ENCODE data around the gene DOCK7.
"Not testable (repeated sequence)": the region's sequence is repeated elsewhere in the genome, so short reads cannot be mapped to it uniquely, and the experiment has no call there.

DOCK7 gene

DNA sequence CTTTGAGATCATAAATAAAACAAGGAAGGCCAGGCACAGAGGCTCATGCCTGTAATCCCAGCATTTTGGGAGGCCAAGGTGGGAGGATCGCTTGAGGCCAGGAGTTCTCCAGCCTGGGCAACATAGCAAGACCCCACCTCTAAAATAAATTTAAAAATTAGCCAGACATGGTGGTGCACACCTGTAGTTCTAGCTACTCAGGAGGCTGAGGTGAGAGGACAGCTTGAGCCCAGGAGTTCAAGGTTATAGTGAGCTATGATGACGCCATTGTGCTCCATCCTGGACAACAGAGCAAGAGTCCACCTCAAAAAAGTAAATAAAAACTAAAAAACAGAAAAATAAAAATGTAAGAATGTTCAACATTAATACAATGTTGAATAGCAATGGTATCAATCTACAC is 10.4 kb downstream of the DOCK7 start:
- H3K9ac ChIP-seq (ENCODE audit: low read depth, low read length); H3K36me3 ChIP-seq (ENCODE audit: insufficient read depth, low read length); H3K9me3 ChIP-seq (ENCODE audit: control insufficient read depth, insufficient read depth, low read length): not testable (repeated sequence)
- H3K4me1 ChIP-seq (ENCODE audit: insufficient read depth, low read length) = peaks cover 19% of the 10 kb centered on the region

DNA sequence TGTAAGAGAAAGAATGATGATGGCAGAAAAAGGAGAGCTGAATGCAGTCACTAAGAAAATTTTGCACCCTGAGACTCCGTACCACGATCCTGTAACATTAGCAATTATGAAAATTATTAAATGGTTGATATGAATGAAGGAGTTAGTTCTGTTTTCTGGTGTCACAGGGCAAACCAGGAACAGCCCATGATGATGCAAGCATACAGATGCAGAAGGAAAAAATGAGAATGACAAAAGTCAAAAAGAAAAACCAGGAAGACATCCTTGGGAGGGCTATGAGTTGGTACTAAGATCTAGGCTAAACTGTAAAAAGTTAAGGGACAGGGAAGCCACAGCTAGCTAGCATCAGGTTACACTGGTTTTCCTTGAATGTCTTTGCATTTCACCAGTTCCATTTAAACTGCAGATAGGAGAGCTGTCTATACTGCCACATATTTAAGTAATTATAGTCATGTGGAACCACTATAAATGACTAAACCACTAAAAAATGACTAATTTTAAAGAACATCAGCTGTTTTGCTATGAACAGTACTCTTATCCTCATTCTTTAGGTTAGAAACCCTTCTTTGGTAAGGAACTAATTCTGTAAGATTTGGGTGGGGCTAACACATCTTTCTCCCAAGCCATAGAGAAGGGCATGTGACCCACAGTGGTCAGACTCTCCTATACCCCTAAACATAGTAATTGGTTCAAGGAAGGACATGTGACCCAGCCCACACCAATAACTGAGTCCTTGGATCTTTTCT is 11.4 kb downstream of the DOCK7 start:
- Histone ChIP-seq H3K4me1 (ENCODE audit: insufficient read depth, low read length) (peaks cover 9% of the 10 kb centered on the region), H3K36me3 (ENCODE audit: insufficient read depth, low read length) (no peaks in the 10 kb centered on the region), H3K9me3 (ENCODE audit: control insufficient read depth, insufficient read depth, low read length) (no peaks in the 10 kb centered on the region), H3K9ac (ENCODE audit: low read depth, low read length) (no peak overlapping the region; the same call in 1 of the 2 replicates)

DNA sequence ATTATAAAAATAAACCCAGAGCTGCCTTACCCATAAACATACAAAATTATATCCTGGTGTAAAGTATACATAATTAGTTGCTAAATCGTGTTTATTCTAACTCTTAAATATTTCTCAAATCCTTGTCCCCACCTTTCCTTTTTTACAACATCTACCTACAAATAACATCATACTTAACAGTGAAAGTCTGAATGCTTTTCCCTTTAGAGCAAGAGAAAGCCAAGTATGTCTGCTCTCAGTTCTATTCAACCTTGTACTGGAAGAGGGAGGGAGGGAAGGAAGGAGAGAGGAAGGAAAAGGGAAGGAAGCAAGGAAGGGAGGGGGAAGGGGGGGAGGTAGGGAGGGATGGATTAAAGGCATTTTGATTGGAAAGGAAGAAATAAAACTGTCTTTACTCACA is 14.6 kb downstream of the DOCK7 start:
- Histone ChIP-seq H3K9me3 (ENCODE audit: control insufficient read depth, insufficient read depth, low read length) (no peaks in the 10 kb centered on the region), H3K36me3 (ENCODE audit: insufficient read depth, low read length) (no peaks in the 10 kb centered on the region), H3K9ac (ENCODE audit: low read depth, low read length) (no peak overlapping the region), H3K4me1 (ENCODE audit: insufficient read depth, low read length) (peaks cover 9% of the 10 kb centered on the region)

DNA sequence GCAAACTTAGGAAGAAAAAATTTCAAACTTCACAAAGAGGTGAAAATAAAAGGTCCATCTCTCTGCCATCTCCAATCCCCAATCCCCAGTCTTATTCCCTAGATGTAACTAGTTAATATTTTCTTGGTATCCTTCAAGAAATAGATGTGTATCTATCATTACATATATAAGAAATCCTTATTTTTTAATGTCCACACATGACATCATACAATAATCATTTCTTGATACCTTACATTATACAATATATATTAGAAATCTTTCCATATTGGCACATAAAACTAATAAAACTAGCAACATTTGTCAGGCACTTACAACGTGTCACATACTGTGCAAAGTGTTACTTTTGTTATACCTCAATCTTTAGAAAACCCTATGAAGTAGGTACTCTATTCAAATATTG is 16.2 kb downstream of the DOCK7 start:
- Histone ChIP-seq H3K9ac (ENCODE audit: low read depth, low read length) (no peak overlapping the region), H3K4me1 (ENCODE audit: insufficient read depth, low read length) (peaks cover 7% of the 10 kb centered on the region)

DNA sequence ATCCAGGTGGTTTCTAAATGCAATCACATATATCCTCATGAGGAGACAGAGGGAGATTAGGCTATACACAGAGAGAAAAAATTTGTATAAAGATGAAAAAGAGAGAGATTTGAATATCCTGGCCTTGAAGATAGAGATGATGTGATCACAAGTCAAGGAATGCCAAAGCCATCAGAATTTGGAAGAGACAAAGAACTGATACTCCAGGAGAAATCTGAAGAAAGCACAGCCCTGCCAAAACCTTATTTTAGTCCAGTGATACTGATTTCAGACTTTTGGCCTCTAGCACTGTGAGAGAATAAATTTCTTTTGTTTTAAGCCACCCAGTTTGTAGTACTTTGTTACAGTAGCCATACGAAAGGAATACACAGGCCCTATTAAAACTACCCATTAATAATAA is 33.4 kb downstream of the DOCK7 start:
- Histone ChIP-seq H3K4me1 (ENCODE audit: insufficient read depth, low read length) (no peaks in the 10 kb centered on the region), H3K9me3 (ENCODE audit: control insufficient read depth, insufficient read depth, low read length) (no peaks in the 10 kb centered on the region), H3K36me3 (ENCODE audit: insufficient read depth, low read length) (no peaks in the 10 kb centered on the region), H3K9ac (ENCODE audit: low read depth, low read length) (no peak overlapping the region)

More for the DNA sequence above, 16.2 kb downstream of the DOCK7 start:
- Histone ChIP-seq H3K36me3 (ENCODE audit: insufficient read depth, low read length) (no peaks in the 10 kb centered on the region), H3K9me3 (ENCODE audit: control insufficient read depth, insufficient read depth, low read length) (no peaks in the 10 kb centered on the region)

DNA sequence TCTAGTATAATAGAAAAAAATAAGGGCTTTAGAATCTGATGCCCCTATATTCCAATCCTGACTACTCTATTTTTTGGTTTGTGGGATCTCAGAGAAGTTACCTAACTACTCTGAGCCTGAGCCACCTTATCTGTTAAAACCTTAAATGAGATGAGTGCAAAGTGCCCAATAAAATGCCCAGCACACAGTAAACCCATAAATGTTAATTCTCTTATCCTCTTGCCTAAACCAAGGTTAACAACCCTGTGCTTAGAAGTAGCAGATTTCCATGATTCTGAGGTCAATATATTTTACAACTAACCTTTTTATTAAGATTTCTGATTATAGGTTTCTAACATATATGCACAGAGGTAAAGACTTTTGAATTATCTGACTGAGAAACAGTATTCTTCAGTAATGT is 35.8 kb downstream of the DOCK7 start:
- Histone ChIP-seq H3K36me3 (ENCODE audit: insufficient read depth, low read length) (no peaks in the 10 kb centered on the region), H3K4me1 (ENCODE audit: insufficient read depth, low read length) (no peaks in the 10 kb centered on the region), H3K9ac (ENCODE audit: low read depth, low read length) (no peak overlapping the region), H3K9me3 (ENCODE audit: control insufficient read depth, insufficient read depth, low read length) (no peaks in the 10 kb centered on the region)

DNA sequence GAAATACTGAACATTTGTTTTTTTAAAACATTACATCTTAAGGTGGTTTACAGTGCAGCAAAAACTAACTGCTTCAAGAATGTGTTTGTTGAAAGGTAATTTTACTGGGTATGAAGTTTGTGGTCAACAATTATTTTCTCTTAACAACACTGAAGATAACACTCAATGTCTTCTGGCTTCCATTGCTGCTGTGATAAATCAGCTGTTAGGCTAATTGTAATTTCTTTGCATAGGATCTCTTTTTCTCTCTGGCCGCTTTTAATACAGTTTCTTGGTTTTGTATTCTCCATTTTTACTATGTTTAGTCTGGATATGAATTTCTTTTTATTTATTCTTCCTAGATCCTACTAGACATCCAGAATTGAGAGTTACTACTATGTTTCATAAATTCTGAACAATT is 44.9 kb downstream of the DOCK7 start:
- H3K4me1 ChIP-seq (ENCODE audit: insufficient read depth, low read length) = no peaks in the 10 kb centered on the region
- H3K9me3 ChIP-seq (ENCODE audit: control insufficient read depth, insufficient read depth, low read length) = no peaks in the 10 kb centered on the region
- H3K9ac ChIP-seq (ENCODE audit: low read depth, low read length) = no peak overlapping the region
- 0 out of 2 replicates have a peak, but pooled peaks cover 3% of the 10 kb centered on the region for H3K36me3 ChIP-seq (ENCODE audit: insufficient read depth, low read length)

DNA sequence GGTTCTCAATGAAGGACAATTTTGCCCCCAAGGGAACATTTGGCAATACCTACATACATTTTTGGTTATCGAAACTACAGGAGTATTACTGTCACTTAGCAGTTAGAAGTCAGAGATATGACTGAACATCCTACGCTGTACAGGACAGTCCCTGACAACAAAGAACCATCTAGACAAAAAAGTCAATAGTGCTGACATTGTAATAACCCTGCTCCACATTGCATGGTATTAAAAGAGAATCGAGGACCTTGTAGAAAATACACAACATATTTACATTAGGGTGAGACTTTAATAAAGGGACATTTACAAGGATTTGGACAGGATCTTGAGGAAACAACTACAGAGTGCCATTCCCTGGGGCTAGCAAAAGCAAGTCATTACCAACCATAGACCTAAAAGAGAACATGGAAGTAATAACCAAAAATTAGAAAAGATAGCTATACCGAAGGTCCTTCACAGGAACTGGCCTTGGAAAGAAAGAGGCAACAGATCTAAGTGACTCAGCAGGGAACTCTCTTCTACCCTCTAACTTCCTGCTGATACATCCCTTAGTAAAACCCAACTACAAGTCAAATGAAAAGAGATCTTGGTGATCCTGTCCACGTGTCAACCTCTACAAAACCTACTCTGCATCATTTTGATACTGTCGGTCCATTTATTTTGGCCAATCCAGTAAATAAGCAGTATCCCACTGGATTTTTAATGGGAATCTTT is 50.6 kb downstream of the DOCK7 start:
- Histone ChIP-seq H3K4me1 (ENCODE audit: insufficient read depth, low read length) (no peaks in the 10 kb centered on the region; the same call in 1 of the 2 replicates), H3K9ac (ENCODE audit: low read depth, low read length) (no peak overlapping the region), H3K36me3 (ENCODE audit: insufficient read depth, low read length) (peaks cover 3% of the 10 kb centered on the region; the same call in 1 of the 2 replicates), H3K9me3 (ENCODE audit: control insufficient read depth, insufficient read depth, low read length) (no peaks in the 10 kb centered on the region)

DNA sequence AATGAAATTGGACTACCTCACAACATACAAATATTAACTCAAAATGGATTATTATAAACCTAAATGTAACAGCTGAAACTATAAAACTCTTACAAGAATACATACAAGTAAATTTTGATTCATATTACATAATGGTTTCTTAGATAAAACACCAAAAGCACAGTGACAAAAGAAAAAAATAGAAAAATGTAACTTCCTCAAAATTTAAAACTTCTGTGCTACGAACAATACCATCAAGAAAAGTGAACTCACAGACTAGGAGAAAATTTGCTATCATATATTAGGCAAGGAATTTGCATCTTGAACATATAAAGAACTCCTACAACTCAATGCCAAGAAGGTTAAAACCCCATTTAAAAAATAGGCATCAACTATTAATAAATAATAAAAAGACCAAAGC is 59.7 kb downstream of the DOCK7 start:
- peaks cover 3% of the 10 kb centered on the region; the same call in 1 of the 2 replicates for H3K36me3 ChIP-seq (ENCODE audit: insufficient read depth, low read length)
- H3K9me3 ChIP-seq (ENCODE audit: control insufficient read depth, insufficient read depth, low read length) = no peaks in the 10 kb centered on the region
- H3K9ac ChIP-seq (ENCODE audit: low read depth, low read length) = no peak overlapping the region
- H3K4me1 ChIP-seq (ENCODE audit: insufficient read depth, low read length) = no peaks in the 10 kb centered on the region

DNA sequence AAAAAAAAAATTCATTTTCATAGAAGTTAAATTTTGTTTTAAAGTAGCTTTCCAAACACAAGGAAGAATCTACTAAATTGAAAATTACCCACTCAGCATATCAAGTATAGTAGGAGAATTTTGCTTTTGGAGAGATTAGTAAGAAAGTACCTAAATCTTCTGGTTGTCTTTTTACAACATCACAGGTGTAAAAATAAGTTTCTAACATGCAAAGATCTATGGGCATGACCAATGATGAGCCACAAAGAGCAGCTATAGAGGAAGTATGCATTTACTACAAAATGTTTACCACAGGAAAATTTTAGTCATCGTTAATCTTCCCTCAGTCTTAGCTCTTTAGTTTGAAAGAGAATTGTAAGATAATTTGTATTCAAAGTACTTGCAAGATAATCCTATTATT is 62.8 kb downstream of the DOCK7 start:
- H3K9me3 ChIP-seq (ENCODE audit: control insufficient read depth, insufficient read depth, low read length) = no peaks in the 10 kb centered on the region
- peaks cover 14% of the 10 kb centered on the region; the same call in 1 of the 2 replicates for H3K4me1 ChIP-seq (ENCODE audit: insufficient read depth, low read length)
- no peak overlapping the region for H3K9ac ChIP-seq (ENCODE audit: low read depth, low read length)
- H3K36me3 ChIP-seq (ENCODE audit: insufficient read depth, low read length) = no peaks in the 10 kb centered on the region

DNA sequence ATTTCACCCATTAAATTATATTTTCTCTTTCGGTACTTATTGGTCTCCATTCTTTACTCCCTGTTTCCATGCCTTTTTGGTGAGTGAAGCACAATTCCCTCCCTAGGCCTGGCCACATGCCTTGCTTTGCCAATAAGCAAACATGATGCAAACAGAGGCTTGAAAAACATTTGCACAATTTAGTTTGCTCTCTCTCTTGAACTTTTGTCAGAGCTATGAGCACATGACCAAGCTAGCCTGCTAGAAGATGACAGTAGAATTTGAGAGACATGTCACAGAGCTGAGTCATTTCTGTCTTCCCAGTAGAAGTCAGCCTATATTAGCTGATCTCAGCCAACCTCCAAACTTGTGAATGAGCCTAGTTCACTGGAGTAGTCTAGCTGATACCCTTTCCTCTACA is 66.3 kb downstream of the DOCK7 start:
- H3K36me3 ChIP-seq (ENCODE audit: insufficient read depth, low read length) = no peaks in the 10 kb centered on the region
- H3K9me3 ChIP-seq (ENCODE audit: control insufficient read depth, insufficient read depth, low read length) = no peaks in the 10 kb centered on the region
- peaks cover 14% of the 10 kb centered on the region; the same call in 1 of the 2 replicates for H3K4me1 ChIP-seq (ENCODE audit: insufficient read depth, low read length)
- H3K9ac ChIP-seq (ENCODE audit: low read depth, low read length) = no peak overlapping the region

DNA sequence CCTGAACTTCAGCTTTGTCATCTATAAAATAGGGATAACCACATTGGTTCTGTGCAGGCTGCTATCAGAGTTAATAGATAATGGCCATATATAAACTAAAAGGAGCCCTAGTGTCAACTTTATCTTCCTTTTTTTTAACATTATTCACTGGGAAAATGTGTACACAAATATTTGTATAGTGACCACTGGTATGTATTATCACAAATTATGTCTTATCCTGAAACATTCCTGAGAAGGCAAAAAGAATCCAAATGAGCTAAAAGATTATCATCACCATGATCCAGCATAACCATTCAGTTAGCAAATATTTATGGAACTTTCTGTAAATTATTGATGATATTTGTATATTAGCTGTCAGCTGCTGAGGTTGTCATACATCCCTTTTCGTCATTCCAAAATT is 74.3 kb downstream of the DOCK7 start:
- Histone ChIP-seq H3K36me3 (ENCODE audit: insufficient read depth, low read length) (no peaks in the 10 kb centered on the region), H3K4me1 (ENCODE audit: insufficient read depth, low read length) (peaks cover 3% of the 10 kb centered on the region; the same call in 1 of the 2 replicates), H3K9ac (ENCODE audit: low read depth, low read length) (no peak overlapping the region), H3K9me3 (ENCODE audit: control insufficient read depth, insufficient read depth, low read length) (no peaks in the 10 kb centered on the region)

DNA sequence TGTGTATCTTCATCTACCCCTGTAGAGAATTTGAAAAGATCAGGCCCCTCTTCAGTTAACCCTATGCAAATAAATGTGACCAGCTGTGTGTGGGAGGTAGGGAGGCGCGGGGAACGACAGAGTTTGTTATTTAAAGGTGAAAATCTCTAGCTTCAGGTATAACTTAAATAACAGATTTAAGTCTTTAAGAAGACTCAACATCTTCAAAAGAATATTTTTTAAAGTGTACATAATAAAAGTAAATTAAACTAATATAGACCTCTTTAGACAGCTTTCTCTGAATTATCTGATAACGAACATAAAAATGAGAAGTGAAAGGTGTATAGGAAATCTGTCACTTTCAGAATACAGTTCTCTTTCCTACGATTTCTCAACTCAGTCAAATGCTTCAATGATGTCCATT is 74.9 kb downstream of the DOCK7 start:
- Histone ChIP-seq H3K4me1 (ENCODE audit: insufficient read depth, low read length) (peaks cover 3% of the 10 kb centered on the region; the same call in 1 of the 2 replicates), H3K36me3 (ENCODE audit: insufficient read depth, low read length) (no peaks in the 10 kb centered on the region), H3K9ac (ENCODE audit: low read depth, low read length) (no peak overlapping the region; the same call in 1 of the 2 replicates), H3K9me3 (ENCODE audit: control insufficient read depth, insufficient read depth, low read length) (no peaks in the 10 kb centered on the region)

DNA sequence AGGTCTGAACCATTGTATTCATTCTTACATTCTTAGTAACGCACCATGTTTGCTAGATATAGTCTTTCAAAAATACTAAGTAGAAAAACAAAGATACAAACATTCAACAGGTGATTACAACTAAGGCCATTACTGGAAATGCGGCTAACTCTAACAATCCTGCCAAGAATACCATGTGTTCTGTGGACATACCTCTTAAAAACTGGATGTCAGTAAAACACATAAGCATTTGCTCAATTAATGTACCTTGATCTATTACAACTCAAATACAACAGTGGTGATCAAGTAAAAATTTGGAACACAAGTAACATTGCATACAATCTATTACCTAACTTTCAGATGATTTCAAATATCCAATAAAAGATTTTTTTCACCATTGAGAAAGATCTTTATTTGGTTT is 75.4 kb downstream of the DOCK7 start:
- Histone ChIP-seq H3K9me3 (ENCODE audit: control insufficient read depth, insufficient read depth, low read length) (no peaks in the 10 kb centered on the region), H3K9ac (ENCODE audit: low read depth, low read length) (no peak overlapping the region), H3K4me1 (ENCODE audit: insufficient read depth, low read length) (peaks cover 3% of the 10 kb centered on the region; the same call in 1 of the 2 replicates), H3K36me3 (ENCODE audit: insufficient read depth, low read length) (no peaks in the 10 kb centered on the region)

DNA sequence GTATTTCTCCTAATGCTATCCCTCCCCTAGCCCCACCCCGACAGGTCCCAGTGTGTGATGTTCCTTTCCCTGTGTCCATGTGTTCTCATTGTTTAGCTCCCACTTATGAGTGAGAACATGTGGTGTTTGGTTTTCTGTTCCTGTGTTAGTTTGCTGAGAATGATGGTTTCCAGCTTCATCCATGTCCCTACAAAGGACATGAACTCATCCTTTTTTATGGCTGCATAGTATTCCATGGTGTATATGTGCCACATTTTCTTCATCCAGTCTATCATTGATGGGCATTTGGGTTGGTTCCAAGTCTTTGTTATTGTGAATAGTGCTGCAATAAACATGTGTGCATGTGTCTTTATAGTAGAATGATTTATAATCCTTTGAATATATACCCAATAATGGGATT is 77.6 kb downstream of the DOCK7 start:
- H3K9ac ChIP-seq (ENCODE audit: low read depth, low read length); H3K36me3 ChIP-seq (ENCODE audit: insufficient read depth, low read length); H3K9me3 ChIP-seq (ENCODE audit: control insufficient read depth, insufficient read depth, low read length); H3K4me1 ChIP-seq (ENCODE audit: insufficient read depth, low read length): not testable (repeated sequence)
